Stimulated activated CD8-positive, alpha-beta memory T cell treated with anti-CD3 and anti-CD28 coated beads, Interleukin-4, amount 100 ng/mL, for 24 hours (primary cell): ENCODE data around the gene KLHDC4.
"Not testable (repeated sequence)": the region's sequence is repeated elsewhere in the genome, so short reads cannot be mapped to it uniquely, and the experiment has no call there.

ENCODE experiments used
- DNase-seq: peaks from one replicate; pipeline ENCODE4 v3.0.0-alpha.2; 2020; ENCODE audit warnings: low read depth

KLHDC4 gene

GRCh38 chr16:87720446-87720845, 45.3 kb downstream of the KLHDC4 start:
- DNase-seq: no peak

DNA sequence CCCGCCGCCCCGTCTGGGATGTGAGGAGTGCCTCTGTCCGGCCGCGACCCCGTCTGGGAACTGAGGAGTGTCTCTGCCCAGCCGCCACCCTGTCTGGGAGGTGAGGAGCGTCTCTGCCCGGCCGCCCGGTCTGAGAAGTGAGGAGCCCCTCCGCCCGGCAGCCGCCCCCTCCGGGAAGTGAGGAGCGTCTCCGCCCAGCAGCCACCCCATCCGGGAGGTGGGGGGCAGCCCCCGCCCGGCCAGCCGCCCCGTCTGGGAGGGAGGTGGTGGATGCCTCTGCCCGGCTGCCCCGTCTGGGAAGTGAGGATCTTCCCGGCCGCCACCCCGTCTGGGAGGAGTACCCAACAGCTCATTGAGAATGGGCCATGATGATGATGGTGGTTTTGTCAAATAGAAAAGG, 47.0 kb downstream of the KLHDC4 start:
- DNase-seq: not testable (repeated sequence)

DNA sequence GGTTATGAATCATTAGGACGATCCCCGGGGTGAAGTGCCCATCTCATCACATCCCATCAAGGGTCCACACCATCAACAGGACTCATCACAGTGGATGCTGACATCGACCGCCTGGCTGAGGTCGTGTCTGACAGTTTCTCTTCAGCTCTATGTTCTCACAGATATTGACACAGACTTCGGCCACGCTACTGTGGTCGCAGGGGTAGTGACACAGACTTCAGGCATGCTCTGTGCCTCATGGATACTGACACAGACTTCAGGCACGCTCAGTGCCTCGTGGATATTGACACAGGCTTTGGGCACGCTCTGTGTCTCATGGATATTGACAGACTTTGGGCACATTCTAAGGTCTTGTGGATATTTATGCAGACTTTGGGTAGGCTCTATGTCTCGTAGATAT, 50.1 kb downstream of the KLHDC4 start:
- no peak for DNase-seq

- no peak for DNase-seq
These were observed 50.6 kb downstream of the KLHDC4 start for GRCh38 chr16:87715231-87715630.

GRCh38 chr16:87713451-87714229, 52.1 kb downstream of the KLHDC4 start:
- DNase-seq: peak; percentile 38

- DNase-seq: no peak
These were observed 53.5 kb downstream of the KLHDC4 start for GRCh38 chr16:87712184-87712762.

DNA sequence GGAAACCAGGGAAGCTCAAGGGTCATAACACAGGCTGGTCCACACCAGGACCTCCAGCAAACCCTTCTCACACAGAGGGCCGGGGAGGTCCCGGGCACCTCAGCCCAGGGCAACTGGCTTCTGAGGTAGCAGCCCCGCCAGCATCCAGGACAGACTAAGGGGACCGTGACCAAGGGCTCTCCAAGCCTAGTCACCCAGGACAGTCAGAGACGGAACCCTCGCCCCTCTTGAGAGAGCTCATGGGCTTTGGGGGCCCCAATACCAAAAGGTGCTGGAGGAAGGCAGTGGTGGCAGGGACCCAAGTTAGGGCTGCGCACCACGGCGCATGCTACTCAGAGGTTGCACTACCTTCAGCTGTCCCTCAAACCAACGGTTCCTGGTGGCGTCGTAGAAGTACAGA, 54.9 kb downstream of the KLHDC4 start:
- DNase-seq: no peak

DNA sequence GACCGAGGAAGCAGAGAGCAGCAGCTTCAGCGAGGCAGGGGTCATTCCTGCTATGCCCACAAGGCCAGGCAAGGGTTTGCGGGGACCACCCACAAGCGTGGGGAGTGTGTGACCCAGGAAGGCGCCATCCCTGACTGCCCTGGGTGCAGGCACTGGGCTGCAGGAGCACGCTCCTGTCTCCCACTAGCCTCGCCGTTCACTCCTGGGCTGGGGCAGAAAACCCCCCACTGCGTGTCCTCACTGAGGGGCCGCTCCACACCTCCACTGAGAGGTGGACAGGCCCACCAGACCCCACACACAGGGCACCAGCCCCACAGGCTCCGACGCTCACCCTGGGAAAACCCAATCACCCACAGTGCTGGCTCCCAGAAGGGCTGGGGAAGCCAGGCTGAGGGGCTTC, 56.1 kb downstream of the KLHDC4 start:
- DNase-seq: no peak

DNA sequence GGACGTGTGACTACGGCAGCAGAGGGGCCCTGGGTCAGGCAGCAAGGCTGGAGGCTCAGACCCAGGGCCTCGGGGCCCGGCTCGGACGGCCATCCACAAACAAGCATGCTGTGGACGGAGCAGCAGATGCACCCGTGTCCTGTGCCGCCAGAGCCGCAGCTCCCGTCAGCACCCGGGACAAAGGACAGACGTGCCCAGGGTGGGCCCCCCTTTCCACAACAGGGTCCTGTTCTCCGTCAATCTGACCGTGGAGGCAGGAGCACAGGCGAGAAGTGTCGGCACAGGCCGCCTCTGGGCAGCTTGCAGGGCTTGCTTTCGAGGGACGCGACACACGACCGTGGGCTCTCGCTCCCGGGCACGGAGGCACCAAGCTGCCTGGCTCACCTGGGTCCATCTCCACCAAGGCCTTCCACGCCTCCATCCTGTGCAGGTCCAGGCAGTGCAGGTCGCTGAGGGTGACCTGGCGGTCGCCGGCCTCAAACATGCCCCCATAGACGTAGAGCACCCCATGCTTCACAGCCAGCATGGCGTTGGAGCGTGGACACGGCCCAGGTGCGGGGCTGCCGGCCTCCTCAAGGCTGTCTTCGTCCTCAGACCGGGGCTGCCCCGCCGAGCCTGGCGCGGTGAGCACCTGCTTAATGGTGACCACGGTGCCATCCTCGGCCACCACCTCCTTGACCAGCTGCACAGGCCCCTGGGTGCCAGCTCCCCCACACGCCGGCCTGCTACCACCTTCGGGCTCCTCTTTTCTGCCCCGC, 56.7 kb downstream of the KLHDC4 start:
- no peak for DNase-seq

- DNase-seq: no peak
These were observed 57.8 kb downstream of the KLHDC4 start for GRCh38 chr16:87707714-87708580.

DNA sequence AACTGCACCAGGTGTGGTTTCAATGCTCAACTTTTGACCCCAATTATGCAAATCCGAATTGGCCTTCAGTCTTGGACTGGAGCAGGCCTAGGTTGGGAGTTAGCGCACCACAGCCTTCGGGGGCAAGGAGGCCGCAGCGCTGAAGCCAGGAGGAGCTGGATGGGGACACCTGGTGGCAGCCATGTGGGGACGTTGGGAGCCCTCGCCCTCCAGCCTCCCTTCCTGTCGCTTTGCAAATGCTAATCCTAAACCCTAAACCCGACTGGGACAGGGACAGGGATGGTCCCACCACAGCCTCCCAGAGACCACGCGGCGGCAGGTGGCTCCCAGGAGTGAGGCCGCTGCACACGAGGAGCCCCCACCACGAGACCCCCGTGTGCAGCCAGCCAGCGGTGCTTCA, 58.7 kb downstream of the KLHDC4 start:
- DNase-seq: no peak

DNA sequence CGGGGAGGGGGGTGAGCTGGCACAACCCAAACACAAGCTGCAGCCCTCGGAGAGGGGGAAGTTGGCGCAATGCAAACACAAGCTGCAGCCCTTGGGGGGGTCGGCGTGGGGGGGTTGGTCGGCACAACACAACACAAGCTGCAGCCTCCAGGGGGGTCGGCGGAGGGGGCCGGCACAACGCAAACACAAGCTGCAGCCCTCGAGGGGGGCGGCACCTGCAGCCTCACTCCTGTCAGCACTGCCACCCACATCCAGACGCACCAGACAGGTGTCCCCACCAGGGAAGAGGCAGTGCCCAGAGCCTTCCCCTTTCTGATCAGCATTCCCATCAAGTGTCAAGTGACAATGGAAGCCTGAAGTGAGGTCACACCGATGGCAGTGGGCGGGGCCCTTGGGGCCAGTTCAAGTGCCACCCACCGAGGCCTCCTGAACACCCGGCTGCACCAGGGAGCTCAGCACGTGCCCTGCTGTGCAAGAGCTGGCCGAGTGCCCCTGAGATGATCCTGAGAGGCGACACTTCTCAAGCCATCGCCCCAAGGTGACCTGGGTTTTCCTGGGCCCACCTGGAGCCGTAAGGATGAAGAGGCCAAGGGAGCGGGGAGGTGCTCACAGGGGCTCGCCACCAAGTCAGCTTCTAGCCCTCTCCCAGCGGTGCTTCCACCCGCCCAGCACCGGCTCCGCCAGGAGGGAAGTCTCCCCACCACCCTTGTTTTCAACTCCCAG, 59.3 kb downstream of the KLHDC4 start:
- no peak for DNase-seq

- DNase-seq: no peak
These were observed 60.0 kb downstream of the KLHDC4 start for GRCh38 chr16:87705771-87706277.

DNA sequence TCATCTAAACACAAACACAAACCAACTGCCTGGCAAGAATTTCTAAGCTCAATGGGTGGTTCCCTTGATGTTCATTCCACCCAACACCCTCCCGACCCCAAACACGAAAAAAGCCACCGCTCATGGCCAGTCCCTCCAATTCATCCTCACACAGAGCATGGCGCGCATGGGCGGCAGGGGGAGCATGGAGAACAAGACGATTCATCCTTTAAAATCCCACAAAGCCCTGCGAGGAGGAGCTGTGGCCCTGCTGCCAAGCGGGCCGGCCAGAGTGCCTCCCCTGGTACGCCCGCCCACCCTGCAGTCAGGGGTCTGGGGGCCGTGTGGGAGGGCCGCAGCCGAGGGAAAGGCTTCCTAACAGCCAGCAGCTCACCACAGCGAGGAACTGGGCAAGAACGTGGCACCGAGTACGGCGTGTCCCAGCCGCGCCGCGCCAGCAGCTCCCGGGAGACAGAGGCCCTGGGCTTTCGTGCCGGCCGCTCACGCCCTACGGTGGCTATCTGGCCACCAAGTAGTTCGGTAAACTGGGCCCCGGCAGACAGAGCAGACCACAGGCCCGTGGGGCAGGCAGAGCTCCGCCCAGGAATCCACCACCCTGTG, 60.9 kb downstream of the KLHDC4 start:
- DNase-seq: no peak

- DNase-seq: no peak
These were observed 61.9 kb downstream of the KLHDC4 start for GRCh38 chr16:87703835-87704375.

GRCh38 chr16:87703071-87703470, 62.7 kb downstream of the KLHDC4 start:
- no peak for DNase-seq

DNA sequence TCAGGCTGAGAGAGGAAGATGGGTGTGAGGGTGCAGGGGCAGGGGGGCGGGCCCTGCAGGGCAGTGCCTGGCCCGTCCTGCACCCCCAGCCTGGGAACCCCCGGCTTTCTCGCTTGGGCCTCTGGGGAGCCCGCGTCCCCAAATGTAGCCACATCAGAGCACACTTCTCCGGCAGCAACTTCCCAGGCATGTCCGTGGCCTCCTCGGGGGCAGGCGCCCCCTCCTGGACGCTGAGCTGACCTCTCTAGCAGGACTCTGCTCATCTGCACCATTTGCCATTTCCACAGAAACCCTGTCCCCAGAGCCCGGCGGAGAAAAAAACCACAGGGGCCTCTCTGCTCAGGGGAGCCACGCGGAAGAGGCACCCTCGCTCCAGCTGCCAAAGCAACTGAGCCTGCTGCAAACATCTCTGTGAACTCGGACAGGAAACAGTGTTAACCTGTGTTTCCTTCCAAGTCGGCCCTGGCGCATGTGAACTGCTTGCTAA, 63.4 kb downstream of the KLHDC4 start:
- peak; percentile 41 for DNase-seq

DNA sequence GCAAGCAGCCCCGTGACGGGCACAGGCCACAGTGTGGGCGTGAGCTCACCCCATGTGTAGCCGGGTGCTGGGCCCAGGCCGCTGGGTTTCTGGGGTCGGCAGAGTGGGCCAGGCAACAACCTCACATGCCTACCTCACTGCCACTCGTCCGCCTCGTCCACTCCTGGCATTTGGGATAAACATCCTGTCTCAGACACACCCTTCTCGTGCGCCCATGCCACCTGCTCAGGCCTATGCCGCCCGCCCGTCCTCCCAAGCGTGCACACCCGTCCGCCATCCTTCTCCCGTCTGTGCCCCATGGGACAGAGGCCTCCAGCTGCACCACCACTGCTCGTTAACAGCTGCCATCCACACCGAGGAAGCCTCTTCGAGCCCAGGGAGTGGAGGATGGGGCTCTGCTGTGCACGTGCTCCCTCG, 64.3 kb downstream of the KLHDC4 start:
- no peak for DNase-seq

GRCh38 chr16:87701078-87701460, 64.7 kb downstream of the KLHDC4 start:
- DNase-seq: no peak

- no peak for DNase-seq
These were observed 65.2 kb downstream of the KLHDC4 start for GRCh38 chr16:87700406-87701077.
